Activated CD8-positive, alpha-beta memory T cell treated with anti-CD3 and anti-CD28 coated beads, Interleukin-2, amount 50 U/mL, for 24 hours (primary cell): ENCODE results near the gene ZMPSTE24.

ENCODE experiments used
- DNase-seq: peaks from one replicate; pipeline ENCODE4 v3.0.0-alpha.2; 2020; ENCODE audit errors: extremely low read depth

ZMPSTE24 gene

GRCh38 chr1:40303790-40304189 is 45.8 kb downstream of the ZMPSTE24 start:
- no peak for DNase-seq

- no peak for DNase-seq
These were observed 47.4 kb downstream of the ZMPSTE24 start for GRCh38 chr1:40305451-40305850.

- no peak for DNase-seq
These were observed 47.8 kb downstream of the ZMPSTE24 start for GRCh38 chr1:40305871-40306270.

GRCh38 chr1:40306296-40306695 is 48.3 kb downstream of the ZMPSTE24 start:
- DNase-seq: no peak

GRCh38 chr1:40307186-40307585 is 49.1 kb downstream of the ZMPSTE24 start:
- DNase-seq: no peak

GRCh38 chr1:40308036-40308727 is 50.1 kb downstream of the ZMPSTE24 start:
- DNase-seq: no peak

- no peak for DNase-seq
These were observed 51.5 kb downstream of the ZMPSTE24 start for GRCh38 chr1:40309374-40310128.

GRCh38 chr1:40310129-40310461 is 52.1 kb downstream of the ZMPSTE24 start:
- DNase-seq: no peak

GRCh38 chr1:40310983-40311642 is 53.1 kb downstream of the ZMPSTE24 start:
- no peak for DNase-seq

GRCh38 chr1:40311692-40312091 is 53.7 kb downstream of the ZMPSTE24 start:
- no peak for DNase-seq

GRCh38 chr1:40312238-40313205 is 54.5 kb downstream of the ZMPSTE24 start:
- DNase-seq: no peak

GRCh38 chr1:40313329-40313957 is 55.4 kb downstream of the ZMPSTE24 start:
- no peak for DNase-seq

GRCh38 chr1:40313958-40314720 is 56.1 kb downstream of the ZMPSTE24 start:
- DNase-seq: no peak

- DNase-seq: no peak
These were observed 56.7 kb downstream of the ZMPSTE24 start for GRCh38 chr1:40314721-40315238.

GRCh38 chr1:40315239-40315794 is 57.3 kb downstream of the ZMPSTE24 start:
- peak; percentile 53 for DNase-seq

GRCh38 chr1:40315795-40316594 is 58.0 kb downstream of the ZMPSTE24 start:
- DNase-seq: no peak

- DNase-seq: no peak
These were observed 58.8 kb downstream of the ZMPSTE24 start, which contains the start of gene COL9A2 for GRCh38 chr1:40316595-40317393. Gene COL9A2 (minus strand): TSS chr1:40317286. CDS start chr1:40317197, 89 bp downstream.
